Heart left ventricle (tissue), 16 donors: ENCODE measurements around the gene TAF9B. TPM values are rescaled to one million over a fixed set of nuclear protein-coding genes. Genes with fewer than 3 reads are reported as not detected.
"Not testable (repeated sequence)": the region's sequence is repeated elsewhere in the genome, so short reads cannot be mapped to it uniquely, and the experiment has no call there.

Experiments
- ATAC-seq, 4 donors: fragments of 200-7000 bp; cut with Tn5 transposase; one replicate each; pipeline ENCODE4 v1.9.1; 2020 to 2022; ENCODE audit warnings: moderate library complexity in 4 of 4, mild to moderate bottlenecking in 3 of 4, moderate number of reproducible peaks in 1 of 4
- DNase-seq, 5 donors: peaks; one replicate each; pipeline ENCODE4 v3.0.0-alpha.2; 2020
- H3K27ac ChIP-seq, 12 donors: fragments of 200-600 bp; sonication (generic) in 4 of 12; one replicate each; pipeline versions ENCODE4 v1.5.0 to v1.8.0; 2016 to 2022; ENCODE audit warnings: mild to moderate bottlenecking in 2 of 12
- H3K27me3 ChIP-seq, 9 donors: fragments of 200-600 bp; sonication (generic) in 2 of 9; one replicate each; pipeline versions ENCODE4 v1.5.1 to v1.8.0; 2016 to 2022; ENCODE audit warnings: mild to moderate bottlenecking in 3 of 9
- H3K36me3 ChIP-seq, 9 donors: fragments of 200-600 bp; sonication (generic) in 2 of 9; one replicate each; pipeline versions ENCODE4 v1.5.0 to v1.8.0; 2018 to 2022; ENCODE audit warnings: mild to moderate bottlenecking in 2 of 9
- H3K4me1 ChIP-seq, 12 donors: fragments of 200-600 bp; sonication (generic) in 4 of 12; one replicate each; pipeline versions ENCODE4 v1.5.0 to v1.8.0; 2016 to 2022; ENCODE audit warnings: mild to moderate bottlenecking in 3 of 12
- H3K4me3 ChIP-seq, 12 donors: fragments of 200-600 bp; sonication (generic) in 4 of 12; one replicate each; pipeline versions ENCODE4 v1.5.0 to v1.8.0; 2017 to 2022; ENCODE audit warnings: mild to moderate bottlenecking in 9 of 12, moderate library complexity in 4 of 12
- H3K9me3 ChIP-seq, 12 donors: fragments of 200-600 bp; sonication (generic) in 4 of 12; one replicate each; pipeline versions ENCODE4 v1.5.0 to v1.8.0; 2016 to 2022; ENCODE audit warnings: mild to moderate bottlenecking in 1 of 12
- CTCF ChIP-seq, 12 donors: fragments of 200-600 bp; sonication (generic) in 4 of 12; IDR thresholded peaks; one replicate each; pipeline versions ENCODE4 v1.5.0 to v1.8.0; 2018 to 2022; ENCODE audit warnings: antibody characterized with exemption in 12 of 12, mild to moderate bottlenecking in 5 of 12
- POLR2A ChIP-seq, 2 donors: fragments of 450-650 bp; IDR thresholded peaks; one replicate each; pipeline ENCODE4 v1.6.1; 2017; ENCODE audit warnings: antibody characterized with exemption in 2 of 2, mild to moderate bottlenecking in 2 of 2, moderate library complexity in 2 of 2
- WGBS, 4 donors: extraction: QIAGEN DNeasy Blood & Tissue Kit in 2 of 4; methylation state at CpG; one replicate each; pipeline versions ENCODE4 v1.1.5 to v1.1.7; 2013 to 2018; 5-methylcytosine and 5-hydroxymethylcytosine counted together
- intact Hi-C, 10 donors: fragments of 100-400 bp; cut with DNase I; formaldehyde crosslinking; loops; one replicate each; pipeline versions ENCODE4 v1.11.1 to v1.14.2; 2022
- polyA plus RNA-seq, 2 donors: library from polyadenylated mRNA; stranded (reverse); fragments of 200-250 nt; gene quantifications; one replicate each; pipeline ENCODE4 v1.2.3, GENCODE V29; 2013
- total RNA-seq, 9 donors: library from RNA; depleted of rRNA in 2 of 9; stranded (reverse); fragments of >200 nt in 2 of 9; fragmentation: NEBNext Ultra II Directional in 3 of 9; extraction: Animal tissue kit (Norgen Biotek cat#: 25700) in 3 of 9; gene quantifications; one replicate each; pipeline versions ENCODE4 v1.1.0 to v1.2.4, GENCODE V29; 2016 to 2023
- donor health status: ischemic (EF 13 %, LVEDD 7.1; RV severe dilation, severe dysfunction).
- donor health status: healthy with polysubstance abuse.
- donor health status: DM: no; HTN: yes; CAD: no.
- donor health status: DM: no; HTN: no; CAD: no.
- donor health status: ischemic (EF 25% LVEDD 6.9; RV normal size, moderate dysfunction).
- donor health status: ischemic (EF 25% LVEDD 5.7; RV mildly dilated, moderate dysfunction).
- donor health status: healthy.
- donor health status: DM: yes; HTN: yes; CAD: no.
- donor health status: ischemic (EF 35%, LVEDD 5.7; RV mildly dilated, moderate dysfunction).
- donor health status: nonischemic (EF 11% LVEDD 7.7; RV severe dilation, severe dysfunction).
- donor health status: DM: yes; HTN: yes; CAD: no.
- donor health status: PGD.
- donor health status: ischemic (EF 29% LVEDD 5.4; RV normal size, mild dysfunction).
- donor health status: nonischemic (EF 23%, LVEDD 6.1; RV moderate dilation, normal function).

TAF9B gene
- total and polyA plus RNA-seq, 11 donors, result 10.2 to 31.9 (median 22.6) TPM

GRCh38 chrX:78165425-78165824 lies 26.0 kb upstream of the TAF9B start:
- no peak for TF ChIP-seq POLR2A (IDR thresholded peaks at IDR 0.05)
- no peak for TF ChIP-seq CTCF (IDR thresholded peaks at IDR 0.05)
- H3K36me3 ChIP-seq, result no peaks in the 10 kb centered on the region
- no peaks in the 10 kb centered on the region for H3K9me3 ChIP-seq
- no peak overlapping the region for H3K4me3 ChIP-seq
- whole genome bisulfite sequencing, 4 donors, result 60 to 83% (median 73%) methylated on average over 1 of the region's 1 CpG
- H3K27ac ChIP-seq, result no peak overlapping the region
- no peak for ATAC-seq
- intact Hi-C loops, result no loop called here
- H3K27me3 ChIP-seq, result peaks cover 0 to 4% (median 0%) of the 10 kb centered on the region in 9 donors
- H3K4me1 ChIP-seq, result no peaks in the 10 kb centered on the region
- DNase-seq, result no peak

- H3K27ac ChIP-seq, ATAC-seq, H3K4me1 ChIP-seq, H3K36me3 ChIP-seq, H3K27me3 ChIP-seq, DNase-seq, H3K9me3 ChIP-seq, intact Hi-C loops, H3K4me3 ChIP-seq: not testable (repeated sequence)
- WGBS, 4 donors, result 62 to 69% (median 67%) methylated on average over 4 of the region's 4 CpGs
These were observed 23.7 kb upstream of the TAF9B start for GRCh38 chrX:78163175-78163574.

- ATAC-seq, H3K27ac ChIP-seq, H3K27me3 ChIP-seq, H3K9me3 ChIP-seq, H3K4me3 ChIP-seq, DNase-seq, intact Hi-C loops, H3K4me1 ChIP-seq, H3K36me3 ChIP-seq: not testable (repeated sequence)
- 60 to 73% (median 68%) methylated on average over 4 of the region's 4 CpGs for WGBS, 4 donors
These were observed 21.3 kb upstream of the TAF9B start for GRCh38 chrX:78160711-78161110.

- H3K4me3 ChIP-seq, H3K36me3 ChIP-seq, H3K9me3 ChIP-seq, intact Hi-C loops, DNase-seq, H3K27me3 ChIP-seq, H3K4me1 ChIP-seq, H3K27ac ChIP-seq, ATAC-seq: not testable (repeated sequence)
- WGBS, 4 donors, result 72 to 82% (median 78%) methylated on average over 10 of the region's 10 CpGs
These were observed 18.4 kb upstream of the TAF9B start for GRCh38 chrX:78157846-78158245.

- 54 to 82% (median 79%) methylated on average over 1 to 2 of the region's 2 CpGs for WGBS, 4 donors
- DNase-seq, H3K36me3 ChIP-seq, H3K4me3 ChIP-seq, H3K27me3 ChIP-seq, ATAC-seq, H3K4me1 ChIP-seq, intact Hi-C loops, H3K9me3 ChIP-seq, H3K27ac ChIP-seq: not testable (repeated sequence)
These were observed 17.9 kb upstream of the TAF9B start for GRCh38 chrX:78157373-78157772.

- intact Hi-C loops, H3K36me3 ChIP-seq, ATAC-seq, H3K27ac ChIP-seq, H3K27me3 ChIP-seq, H3K4me1 ChIP-seq, DNase-seq, H3K4me3 ChIP-seq: not testable (repeated sequence)
- 77 to 92% (median 87%) methylated on average over 5 of the region's 5 CpGs for WGBS, 4 donors
- peaks cover 0 to 36% (median 5%) of the 10 kb centered on the region in 12 donors for H3K9me3 ChIP-seq
These were observed 7.6 kb upstream of the TAF9B start for GRCh38 chrX:78147002-78147540.

- Histone ChIP-seq H3K36me3 (peaks cover 0 to 15% (median 0%) of the 10 kb centered on the region in 9 donors), H3K27me3 (no peaks in the 10 kb centered on the region), H3K4me3 (peak overlapping the region in 3 of 12 donors; percentile 79 to 97 (median 88)), H3K9me3 (no peaks in the 10 kb centered on the region), H3K27ac (peak overlapping the region in 2 of 12 donors; percentile 81 to 85), H3K4me1 (peaks cover 0 to 4% (median 0%) of the 10 kb centered on the region in 12 donors)
- TF ChIP-seq CTCF (IDR thresholded peaks at IDR 0.05), result no peak
- no peak for TF ChIP-seq POLR2A (IDR thresholded peaks at IDR 0.05)
- WGBS, 4 donors, result 86 to 92% (median 88%) methylated on average over 9 of the region's 9 CpGs
- no peak for DNase-seq
- no peak for ATAC-seq
- intact Hi-C loops, result no loop called here
These were observed 756 bp upstream of the TAF9B start for GRCh38 chrX:78140206-78140605.
